ENCODE data around the gene UBA1. TPM values are rescaled to one million over a fixed set of nuclear protein-coding genes. Genes with fewer than 3 reads are reported as not detected.

UBA1 gene
- total and polyA plus RNA-seq, 10 of the 15 experiments (the other 5 are each of a cell fraction or from before 2014, with no cell fraction given), result 60.4 to 314 (median 216) TPM

GRCh38 chrX:47216393-47216925 lies 22.8 kb downstream of the UBA1 start:
- no peak for DNase-seq (ENCODE audit: low read depth, low spot score)
- Histone ChIP-seq H3K9ac (ENCODE audit: control insufficient read depth, insufficient read depth, low read length) (no peak overlapping the region), H3K79me2 (ENCODE audit: control insufficient read depth, insufficient read depth, low read length) (peaks cover 32% of the 10 kb centered on the region), H4K20me1 (ENCODE audit: control insufficient read depth, insufficient read depth) (peaks cover 9% of the 10 kb centered on the region), H3K4me3 (no peak overlapping the region), H3K4me2 (ENCODE audit: control insufficient read depth, insufficient read depth) (no peak overlapping the region), H3K4me1 (ENCODE audit: control insufficient read depth, insufficient read depth, low read length) (peaks cover 8% of the 10 kb centered on the region; the same call in 1 of the 2 replicates), H3K27ac (ENCODE audit: control insufficient read depth, insufficient read depth) (no peak overlapping the region), H3K27me3 (replicated peaks in 1 of 2; ENCODE audit: control insufficient read depth in 2 of 2, insufficient read depth in 2 of 2, low read length in 1 of 2) (no peaks in the 10 kb centered on the region), H3K9me3 (replicated peaks; ENCODE audit: control insufficient read depth, insufficient read depth, low read length) (no peaks in the 10 kb centered on the region), H3K36me3 (ENCODE audit: control insufficient read depth in 2 of 2, insufficient read depth in 2 of 2, low read length in 1 of 2) (peaks cover 26 to 27% of the 10 kb centered on the region in 2 experiments), H2AFZ (ENCODE audit: control insufficient read depth, low read depth, low read length) (no peak overlapping the region)
- WGBS (ENCODE audit: insufficient coverage, insufficient replicate concordance, low lambda C conversion rate, missing lambda C conversion rate), result 89% methylated on average over 8 of the region's 8 CpGs
- intact Hi-C loops (cut with micrococcal nuclease; ENCODE audit: unreplicated experiment), result no loop called here
- TF ChIP-seq SUZ12 (IDR thresholded peaks at IDR 0.05; ENCODE audit: unreplicated experiment) (no peak), WRNIP1 (IDR thresholded peaks at IDR 0.05; ENCODE audit: borderline replicate concordance, low read depth, low read length) (no peak), NFYA (IDR thresholded peaks at IDR 0.05; ENCODE audit: borderline replicate concordance, low read depth, low read length) (no peak), NR2F1 (conservative IDR thresholded peaks at IDR 0.05) (no peak), EZH2 (IDR thresholded peaks at IDR 0.05; ENCODE audit: borderline replicate concordance, control insufficient read depth, low read depth, low read length) (no peak), TCF3 (IDR thresholded peaks at IDR 0.05; ENCODE audit: borderline replicate concordance, insufficient read depth, low read depth, low read length) (no peak), NFYB (IDR thresholded peaks at IDR 0.05; ENCODE audit: insufficient read depth, low read depth, low read length) (no peak)
- CTCF ChIA-PET, result interaction anchor here (1.6 kb wide), 1 partner anchor 96 kb away, joined by 3 read pairs; no protein-coding TSS in a partner anchor
- in situ Hi-C loops (cut with MboI), result loop anchor here (10.0 to 25.0 kb wide), 2 partner anchors 428 to 1721 kb away; no protein-coding TSS in a partner anchor
- no peak for FAIRE-seq
- SMC1A ChIA-PET (ENCODE audit: uncharacterized antibody, unreplicated experiment), result interaction anchor here (0.9 kb wide), 1 partner anchor 168 kb away, joined by 3 read pairs; no protein-coding TSS in a partner anchor
- ATAC-seq, result no peak
- RAD21 ChIA-PET (ENCODE audit: unreplicated experiment), result interaction anchor here (0.5 kb wide), 1 partner anchor 22 kb away, joined by 3 read pairs; no protein-coding TSS in a partner anchor
- no TSS peak for BruUV-seq (replicated peaks)
- POLR2A ChIA-PET, result no interaction called here

Data from GM12878 (cell line).